NCI-H128 (cell line): Measurements from ENCODE around the gene TMEM185A.
A peak's percentile ranks its signal among the peaks of the same experiment; 100 is the strongest.
"Not testable (repeated sequence)": the region's sequence is repeated elsewhere in the genome, so short reads cannot be mapped to it uniquely, and the experiment has no call there.

ENCODE experiments used
- DNase-seq: peaks from one replicate; lab custom pipeline; 2025; ENCODE audit not compliant: unreplicated experiment; lab: John Stamatoyannopoulos, UW

Gene TMEM185A

GRCh38 chrX:149631234-149632165 is at the start of gene TMEM185A:
TSS of gene TMEM185A (minus strand) at chrX:149631792. CDS start at chrX:149631580, 212 bp downstream.
- peak; percentile 54 for DNase-seq

DNA sequence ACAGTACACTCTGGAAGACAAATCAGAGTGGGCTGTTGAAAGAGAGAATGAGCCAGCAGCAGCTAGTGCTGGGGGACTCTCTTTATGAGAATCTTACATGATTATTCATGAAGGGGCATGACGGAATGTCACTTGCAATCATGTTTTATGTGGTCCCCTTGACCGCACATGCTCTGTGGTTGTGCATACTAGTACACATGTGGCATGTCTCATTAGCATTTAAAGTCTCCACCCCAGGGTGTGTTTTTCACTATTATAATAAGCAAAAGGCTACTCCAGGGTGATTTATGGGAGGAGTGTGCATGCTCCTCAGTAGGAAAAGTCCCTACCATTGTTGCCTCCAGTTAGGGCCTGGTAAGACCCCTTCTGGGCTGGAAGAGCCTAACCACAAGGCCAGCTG is 49.6 kb upstream of the TMEM185A start:
- DNase-seq, result no peak

DNA sequence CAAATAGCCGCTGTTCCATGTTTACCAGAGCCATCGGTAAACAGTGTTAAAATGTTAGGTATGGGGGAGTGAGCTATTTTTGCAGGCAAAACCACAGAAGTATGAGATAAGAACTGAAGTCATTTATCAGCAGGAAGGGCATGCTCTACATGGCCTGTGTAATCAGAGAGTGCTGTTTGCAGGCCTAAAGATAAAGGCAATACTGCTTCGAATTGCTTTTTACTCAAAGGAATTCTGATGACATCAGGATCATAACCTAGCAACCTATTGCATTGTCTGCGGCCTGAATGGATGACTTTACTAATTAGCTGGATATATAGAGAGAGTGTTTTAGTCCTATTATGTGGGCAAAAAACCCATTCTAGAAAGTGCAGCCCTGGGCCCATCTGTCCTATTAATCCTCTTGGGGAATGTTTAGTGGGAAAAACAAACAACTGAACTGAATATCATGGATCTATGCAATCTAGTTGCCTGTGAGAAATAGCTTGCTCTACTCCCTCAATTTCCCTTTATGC is 47.6 kb upstream of the TMEM185A start:
- not testable (repeated sequence) for DNase-seq

- not testable (repeated sequence) for DNase-seq
Observed at GRCh38 chrX:149675554-149675953, 44.0 kb upstream of the TMEM185A start.

- not testable (repeated sequence) for DNase-seq
Observed at GRCh38 chrX:149675088-149675487, 43.5 kb upstream of the TMEM185A start.

DNA sequence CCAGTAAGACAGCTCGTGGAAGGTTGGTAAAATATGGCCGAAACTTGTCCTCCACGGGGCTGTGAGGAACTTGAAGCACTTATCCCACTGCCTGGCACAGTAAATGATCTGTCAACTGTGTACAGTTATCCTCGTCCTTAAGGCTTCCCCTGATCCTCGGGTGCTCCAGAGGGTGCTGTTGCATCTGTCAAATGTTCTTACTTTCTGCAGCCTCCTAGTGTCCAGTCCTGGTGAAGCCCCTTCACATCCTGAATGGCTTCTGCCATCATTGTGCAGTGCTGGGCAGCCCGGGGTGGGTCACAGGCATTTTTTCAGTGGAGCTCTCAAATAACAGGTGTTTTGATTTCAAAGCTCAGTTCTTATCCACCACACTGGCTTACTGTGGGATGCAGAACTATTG is 29.0 kb upstream of the TMEM185A start:
- not testable (repeated sequence) for DNase-seq

GRCh38 chrX:149656260-149656884 is 24.8 kb upstream of the TMEM185A start:
- not testable (repeated sequence) for DNase-seq

- no peak for DNase-seq
Observed at GRCh38 chrX:149652232-149652981, 20.8 kb upstream of the TMEM185A start.

DNA sequence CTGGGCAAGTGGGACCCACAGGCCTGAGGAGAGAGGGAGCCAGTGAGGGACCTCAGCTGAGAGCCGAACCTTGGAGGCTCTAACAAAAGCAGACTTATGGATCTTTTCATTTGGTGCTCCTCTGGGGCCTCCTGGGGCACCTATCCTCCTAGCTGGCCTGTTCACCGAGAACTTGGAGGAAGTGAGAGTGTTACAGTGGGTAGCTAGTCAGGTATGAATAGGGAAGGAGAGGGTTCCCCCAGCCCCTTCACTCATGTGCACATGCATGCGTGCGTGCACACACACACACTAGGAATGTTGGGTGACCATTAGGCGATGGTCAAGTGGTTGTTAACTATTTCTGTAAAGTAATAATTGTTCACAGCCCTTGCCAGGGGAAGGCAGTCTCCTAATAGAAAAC is 18.6 kb upstream of the TMEM185A start:
- no peak for DNase-seq

- no peak for DNase-seq
Observed at GRCh38 chrX:149648932-149649331, 17.3 kb upstream of the TMEM185A start.

DNA sequence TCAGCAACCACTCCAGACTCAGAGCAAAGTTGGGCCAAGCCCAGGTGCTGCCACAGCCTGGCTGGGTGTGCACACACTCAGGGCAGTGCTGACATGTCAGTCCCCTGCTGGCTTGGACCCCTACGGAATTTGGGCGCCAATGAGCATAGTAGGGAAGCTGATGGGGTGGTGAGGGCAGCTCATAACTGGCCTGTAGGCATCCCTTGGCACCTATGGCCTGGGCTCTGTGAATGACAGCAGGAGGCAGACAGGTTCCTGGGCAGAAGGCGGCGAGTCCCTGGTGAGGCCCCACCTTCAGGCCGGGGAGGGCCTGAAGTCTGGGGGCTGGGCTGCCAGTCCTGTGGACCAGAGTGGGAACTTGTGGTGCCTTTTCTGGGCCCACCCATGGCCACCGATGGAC is 15.9 kb upstream of the TMEM185A start:
- no peak for DNase-seq

GRCh38 chrX:149643496-149643895 is 11.9 kb upstream of the TMEM185A start:
- DNase-seq, result no peak

- DNase-seq, result no peak
Observed at GRCh38 chrX:149641835-149642234, 10.2 kb upstream of the TMEM185A start.

GRCh38 chrX:149641432-149641831 is 9.8 kb upstream of the TMEM185A start:
- no peak for DNase-seq

DNA sequence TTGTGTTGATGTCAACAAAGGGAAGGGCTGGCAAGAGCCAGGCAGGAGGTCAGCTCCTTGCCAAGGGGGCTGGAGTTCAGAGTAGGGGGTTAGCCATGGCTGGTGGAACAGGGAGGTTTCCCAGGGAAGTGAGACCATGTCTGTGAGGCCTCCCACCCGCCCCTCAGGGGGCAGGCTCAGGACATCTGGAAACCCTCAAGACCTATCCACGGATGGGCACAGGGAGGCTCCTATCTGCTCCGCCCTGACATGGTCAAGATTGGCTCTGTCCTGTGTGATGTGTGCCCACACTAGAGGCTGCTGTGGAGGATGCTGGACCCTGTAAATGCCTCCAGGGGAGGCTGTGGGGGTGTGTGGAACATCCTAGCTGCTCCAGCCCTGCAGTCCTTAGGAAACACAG is 8.0 kb upstream of the TMEM185A start:
- no peak for DNase-seq

GRCh38 chrX:149638860-149639259 is 7.3 kb upstream of the TMEM185A start:
- DNase-seq, result no peak

DNA sequence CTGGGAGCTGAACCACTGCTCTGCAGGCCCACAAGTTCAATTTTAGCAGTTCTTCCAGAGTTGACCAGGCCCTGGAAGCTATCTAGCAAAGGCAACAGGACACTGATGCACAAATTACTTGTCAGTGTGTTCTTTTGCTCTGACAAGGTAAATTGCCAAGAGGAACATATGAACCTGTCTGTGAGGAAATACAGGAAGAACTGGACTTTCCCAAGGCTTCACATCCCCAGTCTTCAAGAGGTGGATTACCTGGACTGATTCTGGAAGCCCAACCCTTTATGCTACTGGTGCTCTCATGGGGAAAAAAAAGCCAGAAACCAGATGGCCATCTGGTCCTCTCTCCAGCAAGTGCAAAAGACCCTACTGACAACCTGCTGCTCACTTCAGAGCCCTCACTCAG is 1.9 kb upstream of the TMEM185A start:
- no peak for DNase-seq

DNA sequence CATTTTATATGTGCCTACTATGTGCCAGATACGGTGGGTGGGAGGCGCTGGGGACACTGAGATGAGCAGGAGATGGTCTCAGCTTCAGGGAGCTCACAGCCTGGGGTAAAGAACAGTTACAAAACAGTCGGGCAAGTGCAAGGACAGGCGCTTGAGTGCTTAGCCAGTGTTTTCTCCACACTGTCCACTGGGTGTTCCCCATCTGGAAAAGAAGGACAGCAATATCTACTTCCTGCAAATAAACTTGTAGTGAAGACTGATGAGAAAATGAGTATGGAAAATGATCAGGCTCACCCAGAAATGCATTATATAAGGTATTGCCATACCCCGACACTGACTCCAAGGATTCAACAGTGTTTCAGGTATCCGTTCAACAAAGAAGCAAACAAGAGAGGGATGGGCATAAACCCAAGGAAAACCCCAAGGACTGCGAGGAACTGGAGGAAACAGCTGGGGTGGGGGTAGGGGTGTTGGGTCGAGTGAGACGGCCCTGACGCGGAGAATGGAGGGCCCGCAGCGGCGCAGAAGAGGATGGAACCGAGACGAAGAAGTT is 835 bp downstream of the TMEM185A start:
- no peak for DNase-seq

- no peak for DNase-seq
Observed at GRCh38 chrX:149629730-149630387, 1.7 kb downstream of the TMEM185A start.

GRCh38 chrX:149628768-149629167 is 2.8 kb downstream of the TMEM185A start:
- no peak for DNase-seq
